LoVo (cell line): Measurements from ENCODE around the gene MAGEC1.
"Not testable (repeated sequence)": the region's sequence is repeated elsewhere in the genome, so short reads cannot be mapped to it uniquely, and the experiment has no call there.

Source experiments
- DNase-seq: peaks from one replicate; pipeline ENCODE4 v3.0.0-alpha.2; 2016; ENCODE audit warnings: low spot score

The MAGEC1 gene, protein sequence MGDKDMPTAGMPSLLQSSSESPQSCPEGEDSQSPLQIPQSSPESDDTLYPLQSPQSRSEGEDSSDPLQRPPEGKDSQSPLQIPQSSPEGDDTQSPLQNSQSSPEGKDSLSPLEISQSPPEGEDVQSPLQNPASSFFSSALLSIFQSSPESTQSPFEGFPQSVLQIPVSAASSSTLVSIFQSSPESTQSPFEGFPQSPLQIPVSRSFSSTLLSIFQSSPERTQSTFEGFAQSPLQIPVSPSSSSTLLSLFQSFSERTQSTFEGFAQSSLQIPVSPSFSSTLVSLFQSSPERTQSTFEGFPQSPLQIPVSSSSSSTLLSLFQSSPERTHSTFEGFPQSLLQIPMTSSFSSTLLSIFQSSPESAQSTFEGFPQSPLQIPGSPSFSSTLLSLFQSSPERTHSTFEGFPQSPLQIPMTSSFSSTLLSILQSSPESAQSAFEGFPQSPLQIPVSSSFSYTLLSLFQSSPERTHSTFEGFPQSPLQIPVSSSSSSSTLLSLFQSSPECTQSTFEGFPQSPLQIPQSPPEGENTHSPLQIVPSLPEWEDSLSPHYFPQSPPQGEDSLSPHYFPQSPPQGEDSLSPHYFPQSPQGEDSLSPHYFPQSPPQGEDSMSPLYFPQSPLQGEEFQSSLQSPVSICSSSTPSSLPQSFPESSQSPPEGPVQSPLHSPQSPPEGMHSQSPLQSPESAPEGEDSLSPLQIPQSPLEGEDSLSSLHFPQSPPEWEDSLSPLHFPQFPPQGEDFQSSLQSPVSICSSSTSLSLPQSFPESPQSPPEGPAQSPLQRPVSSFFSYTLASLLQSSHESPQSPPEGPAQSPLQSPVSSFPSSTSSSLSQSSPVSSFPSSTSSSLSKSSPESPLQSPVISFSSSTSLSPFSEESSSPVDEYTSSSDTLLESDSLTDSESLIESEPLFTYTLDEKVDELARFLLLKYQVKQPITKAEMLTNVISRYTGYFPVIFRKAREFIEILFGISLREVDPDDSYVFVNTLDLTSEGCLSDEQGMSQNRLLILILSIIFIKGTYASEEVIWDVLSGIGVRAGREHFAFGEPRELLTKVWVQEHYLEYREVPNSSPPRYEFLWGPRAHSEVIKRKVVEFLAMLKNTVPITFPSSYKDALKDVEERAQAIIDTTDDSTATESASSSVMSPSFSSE

GRCh38 chrX:141903400-141904155, at the start of gene MAGEC1:
TSS of gene MAGEC1 (plus strand) at chrX:141903894. CDS start at chrX:141905073, 1,179 bp downstream.
- no peak for DNase-seq

- DNase-seq = no peak
Measured at GRCh38 chrX:141857479-141857878, 46.2 kb upstream of the MAGEC1 start.

GRCh38 chrX:141879616-141880015, 24.1 kb upstream of the MAGEC1 start:
- no peak for DNase-seq

GRCh38 chrX:141888811-141889210, 14.9 kb upstream of the MAGEC1 start:
- not testable (repeated sequence) for DNase-seq

- DNase-seq = no peak
Measured at GRCh38 chrX:141894733-141895132, 9.0 kb upstream of the MAGEC1 start.

GRCh38 chrX:141897690-141898089, 6.0 kb upstream of the MAGEC1 start:
- DNase-seq = no peak

GRCh38 chrX:141902366-141902765, 1.3 kb upstream of the MAGEC1 start:
- DNase-seq = no peak

GRCh38 chrX:141904262-141904661, 568 bp downstream of the MAGEC1 start:
- DNase-seq = no peak

GRCh38 chrX:141917801-141918200, 14.1 kb downstream of the MAGEC1 start:
- DNase-seq = no peak

DNA sequence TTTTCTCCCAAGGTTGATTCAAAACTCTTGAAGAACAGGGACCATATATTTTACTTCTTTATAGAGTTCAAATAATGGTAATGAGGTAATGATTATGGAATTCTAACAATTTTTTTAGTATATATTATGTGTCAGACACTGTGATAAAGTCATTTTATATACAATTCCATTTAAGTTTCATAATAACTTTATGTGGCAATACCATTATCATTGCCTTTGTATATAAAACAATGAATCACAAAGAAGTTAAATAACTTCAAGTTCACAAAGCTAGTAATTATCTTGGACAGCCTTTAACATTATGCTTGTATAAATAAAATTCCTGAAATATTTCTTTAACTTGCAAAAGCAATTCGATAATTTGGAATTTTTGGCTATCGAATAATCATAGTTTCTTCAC, 20.6 kb downstream of the MAGEC1 start:
- no peak for DNase-seq

GRCh38 chrX:141928432-141928831, 24.7 kb downstream of the MAGEC1 start:
- no peak for DNase-seq

- no peak for DNase-seq
Measured at GRCh38 chrX:141934059-141934641, 30.5 kb downstream of the MAGEC1 start.

DNA sequence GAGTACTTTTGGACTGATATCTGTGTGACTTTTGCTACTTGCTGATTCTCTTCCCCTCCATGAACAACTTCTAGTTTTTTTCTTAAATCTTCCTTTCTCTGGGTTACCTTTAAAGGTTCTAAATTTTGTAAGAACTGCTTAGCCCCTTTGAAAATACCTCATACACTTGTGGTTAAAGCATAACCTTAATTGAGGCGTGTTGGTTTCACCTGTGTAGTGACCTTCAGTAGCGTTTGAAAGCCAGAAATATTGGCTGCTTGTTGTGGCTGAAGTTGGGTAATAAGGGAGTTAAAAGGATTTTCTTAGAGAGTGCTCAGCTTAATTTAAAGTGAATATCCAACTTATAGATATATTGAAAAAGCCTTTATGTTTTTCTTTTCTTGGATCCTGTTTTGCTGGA, 32.0 kb downstream of the MAGEC1 start:
- no peak for DNase-seq

DNA sequence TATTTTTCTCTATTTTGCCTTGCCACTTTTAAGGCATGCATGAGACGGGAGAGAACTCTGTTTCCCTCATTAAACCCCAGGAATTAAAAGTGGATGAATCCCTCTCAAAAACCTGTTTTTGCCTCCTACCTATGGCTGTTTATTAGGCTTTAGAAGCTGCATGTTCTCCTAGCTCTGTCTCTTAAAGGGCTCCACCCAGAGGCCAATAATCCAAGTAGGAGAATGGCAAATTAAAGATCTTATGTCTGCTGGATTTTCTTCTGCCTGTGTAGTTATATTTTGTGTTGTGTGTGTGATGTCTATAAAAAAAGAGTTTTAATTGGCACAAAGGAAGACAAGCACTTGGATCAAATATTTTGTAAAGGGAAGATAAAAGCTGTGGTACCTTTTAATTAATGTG, 32.4 kb downstream of the MAGEC1 start:
- DNase-seq = no peak

DNA sequence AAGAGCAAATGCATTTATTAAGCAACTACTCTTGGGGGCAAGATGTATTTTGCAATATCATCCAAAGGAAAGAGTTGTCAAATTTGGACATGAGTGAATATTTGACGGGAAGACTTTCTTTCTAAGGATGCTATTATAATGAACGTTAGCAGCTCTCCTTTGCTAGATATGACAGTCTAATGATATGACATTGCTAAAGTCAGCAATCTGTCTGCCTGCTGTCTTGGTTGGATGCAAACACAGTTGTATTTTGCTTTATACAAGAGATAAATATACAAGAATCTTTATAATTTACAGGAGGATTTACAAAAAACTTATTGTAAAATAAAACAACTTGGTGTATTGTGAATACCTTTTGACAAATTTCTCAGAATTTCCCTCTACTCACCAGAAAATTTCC, 37.5 kb downstream of the MAGEC1 start:
- no peak for DNase-seq

DNA sequence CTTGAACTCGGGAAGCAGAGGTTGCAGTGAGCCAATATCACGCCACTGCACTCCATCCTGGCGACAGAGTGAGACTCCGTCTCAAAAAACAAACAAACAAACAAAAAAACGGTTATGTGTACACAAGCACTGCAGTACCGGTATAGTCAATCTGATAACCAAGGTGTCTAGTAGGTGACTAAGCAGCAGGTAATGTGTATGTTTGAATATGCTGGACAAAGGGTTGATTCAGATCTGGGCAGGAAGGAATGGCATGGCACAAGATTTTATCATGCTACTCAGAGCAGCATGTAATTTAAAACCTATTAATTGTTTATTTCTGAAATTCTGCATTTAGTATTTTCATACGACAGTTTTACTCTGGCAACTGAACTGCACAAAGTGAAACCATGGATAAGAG, 41.7 kb downstream of the MAGEC1 start:
- no peak for DNase-seq

GRCh38 chrX:141947350-141947749, 43.7 kb downstream of the MAGEC1 start:
- no peak for DNase-seq

DNA sequence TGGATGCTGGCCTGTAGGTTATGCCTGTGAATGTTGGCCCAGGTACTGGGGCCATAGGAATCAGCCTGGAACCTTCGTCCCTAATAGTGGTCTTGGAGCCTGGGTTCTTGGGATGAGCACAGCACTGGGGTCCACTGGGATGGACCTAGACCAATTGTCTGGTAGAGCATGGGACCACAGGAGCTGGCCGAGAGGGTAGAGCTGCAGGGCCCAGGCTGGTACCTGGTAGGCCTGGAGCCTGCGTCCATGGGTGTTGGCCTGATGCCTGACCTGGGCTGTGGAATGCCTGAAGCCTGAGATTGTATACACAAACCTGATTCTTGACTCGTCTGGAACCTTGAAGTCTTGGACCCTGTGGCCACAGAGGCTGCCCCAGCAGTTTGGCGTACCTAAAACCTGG, 48.9 kb downstream of the MAGEC1 start:
- no peak for DNase-seq

DNA sequence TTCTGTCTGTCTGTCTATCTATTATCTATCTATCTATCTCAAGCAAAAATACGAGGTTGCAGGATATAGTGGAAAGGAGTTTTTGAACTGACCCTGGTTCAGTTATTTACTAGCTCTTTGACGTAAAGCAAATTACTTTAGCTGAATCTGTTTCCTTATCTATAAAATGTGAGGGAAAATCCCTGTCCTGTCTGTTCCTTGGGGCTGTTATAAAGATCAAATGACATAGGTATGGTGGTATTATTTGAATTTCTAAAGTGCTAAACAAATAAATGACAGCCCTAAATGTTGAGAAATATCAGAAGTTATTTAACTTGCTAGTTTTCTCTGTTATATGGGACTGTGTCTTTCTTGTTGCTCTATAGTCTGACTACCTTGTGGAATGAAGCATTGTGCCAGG, 55.0 kb downstream of the MAGEC1 start:
- DNase-seq = no peak
